Activated CD4-positive, CD25-positive, alpha-beta regulatory T cell (primary cell): ENCODE results near the gene HOXC12.
A peak's percentile ranks its signal among the peaks of the same experiment; 100 is the strongest.

Source experiments
- DNase-seq, 4 experiments: peaks; one replicate each; lab custom pipeline; 2025; lab: John Stamatoyannopoulos, UW

Gene HOXC12

DNA sequence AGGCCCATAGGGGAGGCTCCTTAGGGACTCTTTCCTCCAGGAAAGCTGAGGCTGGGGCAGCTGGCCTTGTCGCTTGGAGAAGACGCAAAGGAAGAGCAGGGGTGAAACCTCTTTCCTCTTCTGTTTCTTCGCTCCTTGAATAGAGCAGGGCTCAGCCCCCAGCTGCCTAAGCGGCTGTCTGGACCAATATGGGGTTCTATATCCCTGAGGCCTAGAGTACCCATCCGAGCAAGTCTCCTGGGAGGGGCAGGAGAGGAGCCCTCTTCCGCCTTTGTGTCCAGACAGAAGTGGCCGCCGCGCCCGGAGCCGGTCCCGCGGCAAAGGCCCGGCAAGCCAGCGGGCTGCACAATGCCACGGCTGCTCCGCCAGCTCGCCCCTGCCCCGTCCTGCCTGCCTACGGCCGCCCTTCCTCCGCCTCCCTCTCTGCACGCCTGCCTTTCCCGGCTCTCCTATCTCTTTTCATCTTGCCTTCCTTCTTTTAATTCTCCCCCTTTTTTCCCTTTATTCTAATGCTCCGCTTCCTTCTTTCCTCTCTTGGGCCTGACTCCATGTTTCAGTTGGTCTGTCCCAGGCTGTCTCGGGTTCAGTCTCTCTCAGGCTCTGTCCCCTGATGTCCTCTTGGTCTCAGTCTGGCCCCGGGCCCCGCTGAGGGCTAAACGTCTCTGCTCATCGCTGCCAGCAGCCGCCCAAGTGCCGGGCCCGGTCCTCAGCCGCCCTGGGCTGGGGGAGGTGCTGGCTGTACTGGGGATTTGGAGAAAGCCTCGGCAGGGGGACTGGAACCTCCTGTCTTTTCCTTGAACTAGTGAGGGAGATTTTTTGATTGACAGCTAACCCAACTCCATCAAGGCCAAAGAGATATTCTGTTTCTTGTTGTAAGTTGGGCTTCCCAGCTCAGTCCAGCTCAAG lies 42.8 kb downstream of the HOXC12 start:
- no peak for DNase-seq

DNA sequence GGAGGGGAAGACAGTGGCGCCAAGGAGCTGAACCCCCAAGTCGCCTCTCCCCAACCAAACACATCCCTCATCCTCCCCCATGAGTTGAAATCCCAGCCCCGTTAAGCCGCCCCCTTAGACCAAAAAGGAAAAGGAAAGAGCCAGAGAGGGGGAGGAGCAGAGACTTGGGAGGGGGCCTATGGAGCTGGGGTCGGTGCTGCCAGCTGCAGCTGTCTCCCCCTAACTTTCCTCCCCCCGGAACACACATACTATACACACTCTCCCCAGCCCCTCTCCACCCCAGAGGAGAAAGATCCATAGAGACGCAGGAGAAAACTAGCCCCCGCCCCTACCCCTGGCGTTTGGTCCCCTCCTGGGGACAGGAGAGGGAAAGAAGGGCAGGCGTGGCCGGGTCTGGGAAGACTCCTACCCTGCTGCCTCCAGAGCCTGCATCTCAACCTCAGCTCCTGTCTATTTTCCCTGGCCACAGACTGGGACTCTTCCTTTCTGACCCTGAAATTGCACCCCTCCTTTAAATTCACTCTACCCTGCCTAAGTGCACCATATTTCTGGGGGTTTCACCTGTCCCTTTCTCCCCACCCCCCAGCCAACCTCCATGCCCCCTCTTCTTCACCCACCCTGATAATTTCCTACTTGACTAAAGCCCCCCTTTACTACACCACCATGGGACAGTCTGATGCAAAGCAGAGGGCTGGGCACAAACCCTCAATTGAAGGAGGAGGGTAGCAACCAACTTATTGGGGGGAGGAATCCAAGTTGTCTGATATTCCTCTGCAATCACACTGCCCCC lies 43.6 kb downstream of the HOXC12 start:
- no peak for DNase-seq

DNA sequence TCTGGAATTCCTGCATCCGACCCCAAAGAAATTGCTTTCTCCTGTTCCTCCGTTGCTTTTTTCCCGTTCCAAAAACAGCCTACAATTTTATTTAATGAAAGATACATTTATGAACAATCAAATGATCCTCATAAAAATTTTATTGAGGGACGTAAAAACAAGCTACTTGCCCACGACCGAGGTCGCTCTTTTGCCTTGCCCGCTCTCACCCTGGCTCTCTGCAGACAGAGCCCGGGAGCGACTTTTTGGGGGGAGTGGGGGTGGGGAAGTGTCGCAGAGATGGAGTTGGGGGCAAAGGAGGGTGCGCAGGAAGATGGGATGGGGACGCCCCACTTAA lies 44.2 kb downstream of the HOXC12 start:
- DNase-seq, result no peak

DNA sequence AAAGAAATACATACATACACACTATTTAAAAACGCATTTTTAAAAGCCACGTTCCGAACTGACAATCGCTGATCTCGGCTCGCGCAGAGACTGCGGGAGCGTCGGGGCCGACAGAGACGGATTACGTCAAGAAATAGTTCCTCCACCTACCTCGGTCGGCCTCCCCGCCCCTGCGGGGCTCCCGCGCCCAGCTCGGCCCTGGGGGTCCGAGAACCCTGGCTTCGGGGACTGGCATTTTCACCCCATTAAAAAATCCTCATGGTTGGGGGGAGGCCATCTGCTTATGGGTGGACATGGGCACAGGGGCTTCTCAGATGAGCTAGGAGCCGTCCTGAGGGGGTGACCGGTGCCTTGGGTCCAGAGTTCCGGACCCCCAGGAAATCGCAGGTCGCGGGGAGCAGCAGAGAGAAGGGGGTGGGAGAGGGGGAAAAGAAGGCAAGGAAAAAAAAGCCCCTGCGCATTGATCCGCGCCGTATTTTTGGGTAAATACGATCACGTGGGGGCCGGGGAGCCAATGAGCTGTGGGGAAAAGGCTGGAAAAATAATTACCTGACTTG lies 44.9 kb downstream of the HOXC12 start:
- no peak for DNase-seq

DNA sequence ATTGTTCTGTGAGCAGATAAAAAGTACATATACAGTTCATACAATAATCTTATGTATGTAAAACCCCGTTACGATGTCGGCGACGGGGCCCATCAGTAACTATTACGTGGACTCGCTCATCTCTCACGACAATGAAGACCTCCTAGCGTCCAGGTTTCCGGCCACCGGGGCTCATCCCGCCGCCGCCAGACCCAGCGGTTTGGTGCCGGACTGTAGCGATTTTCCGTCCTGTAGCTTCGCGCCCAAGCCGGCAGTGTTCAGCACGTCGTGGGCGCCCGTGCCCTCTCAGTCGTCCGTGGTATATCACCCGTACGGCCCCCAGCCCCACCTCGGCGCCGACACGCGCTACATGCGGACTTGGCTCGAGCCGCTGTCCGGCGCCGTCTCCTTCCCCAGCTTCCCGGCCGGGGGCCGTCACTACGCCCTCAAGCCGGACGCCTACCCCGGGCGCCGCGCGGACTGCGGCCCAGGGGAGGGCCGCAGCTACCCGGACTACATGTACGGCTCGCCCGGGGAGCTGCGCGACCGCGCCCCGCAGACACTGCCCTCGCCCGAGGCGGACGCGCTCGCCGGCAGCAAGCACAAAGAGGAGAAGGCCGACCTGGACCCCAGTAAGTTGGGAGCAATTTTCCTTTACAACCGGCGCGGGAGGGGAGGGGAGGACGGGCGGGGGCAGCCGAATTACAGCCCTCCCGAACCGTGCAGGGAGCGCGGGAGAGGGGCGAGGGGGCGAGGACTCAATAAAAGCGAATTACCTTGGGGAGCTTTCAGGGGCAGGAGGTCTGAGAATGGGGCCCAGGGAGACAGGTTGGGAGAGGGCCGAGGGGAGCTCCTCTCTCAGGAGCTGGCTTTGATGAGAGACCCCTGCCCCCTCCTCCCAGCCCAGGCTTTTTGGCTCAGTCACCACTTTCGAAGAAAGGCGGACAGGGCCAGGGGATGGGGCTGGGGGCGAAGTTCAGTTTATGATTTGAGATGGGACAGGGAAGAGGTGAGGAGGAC lies 45.7 kb downstream of the HOXC12 start, which contains the start of gene HOXC9:
Gene HOXC9, plus strand, starts transcription at position 46 of the 999 bp plus-strand sequence. Its CDS starts 28 bp downstream, at position 74.
- DNase-seq, result no peak

DNA sequence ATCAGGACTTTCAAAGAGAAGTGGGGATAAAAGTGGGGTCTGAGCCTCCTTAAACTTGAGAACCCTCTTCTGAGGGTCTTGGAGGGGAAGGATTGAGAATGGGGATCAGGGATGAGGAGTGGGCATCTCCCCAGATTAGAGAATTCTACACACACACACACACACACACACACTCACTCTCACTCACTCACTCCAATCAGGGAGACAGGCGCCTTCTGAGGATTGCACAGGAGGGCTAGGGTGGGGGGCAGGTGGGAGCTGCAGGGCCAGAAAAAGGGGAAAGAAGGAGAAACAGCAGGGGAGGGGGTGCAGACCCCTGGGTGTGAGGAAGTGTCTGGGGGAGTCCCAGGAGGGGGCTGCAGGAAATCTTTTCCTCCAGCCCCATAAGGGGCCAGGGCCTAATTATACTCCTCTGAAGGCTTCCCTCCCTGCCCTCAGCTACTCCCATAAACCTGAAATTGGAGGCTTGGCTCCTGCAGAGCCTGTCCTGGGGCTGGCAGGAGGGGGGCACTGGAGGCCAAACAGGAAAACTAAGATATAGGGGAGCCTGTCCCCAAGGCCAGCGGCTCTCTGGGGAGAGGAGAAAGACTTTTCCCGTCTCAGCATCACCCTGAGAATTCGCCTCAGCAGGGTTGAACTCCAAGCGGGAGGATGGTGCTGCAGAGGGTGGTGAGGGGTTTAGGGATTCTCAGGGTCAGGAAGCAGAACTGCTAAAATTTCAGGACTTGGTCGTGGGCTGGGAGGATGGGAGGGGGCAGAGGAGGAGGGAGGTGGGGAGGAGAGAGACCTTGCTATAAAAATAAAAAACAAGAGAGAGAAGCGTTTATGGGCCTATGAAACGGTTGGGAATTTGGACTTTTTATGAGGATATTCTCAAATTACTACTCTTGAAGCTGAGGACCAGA lies 46.8 kb downstream of the HOXC12 start:
- no peak for DNase-seq

DNA sequence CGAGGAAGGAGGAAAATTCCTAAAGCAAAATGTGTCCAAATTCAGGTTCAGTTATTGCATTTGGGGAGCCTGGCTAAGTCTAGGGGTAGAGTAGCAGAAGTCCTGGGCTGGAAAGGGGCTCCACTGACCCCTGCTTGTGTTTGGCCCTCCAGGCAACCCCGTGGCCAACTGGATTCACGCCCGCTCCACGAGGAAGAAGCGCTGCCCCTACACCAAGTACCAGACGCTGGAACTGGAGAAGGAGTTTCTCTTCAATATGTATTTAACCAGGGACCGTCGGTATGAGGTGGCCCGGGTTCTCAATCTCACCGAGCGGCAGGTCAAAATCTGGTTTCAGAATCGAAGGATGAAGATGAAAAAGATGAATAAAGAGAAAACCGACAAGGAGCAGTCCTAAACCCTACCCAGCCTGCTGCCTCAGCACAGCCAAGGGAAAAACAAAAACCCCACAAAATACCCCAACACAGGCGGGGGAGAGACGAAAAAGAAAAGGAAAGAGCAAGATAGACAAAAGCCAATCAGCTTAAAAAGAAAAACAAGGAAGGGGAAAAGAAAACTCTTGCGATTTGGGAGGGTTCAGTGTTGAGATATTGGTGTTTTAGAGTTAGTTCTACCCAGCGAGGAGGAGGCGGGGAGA lies 47.7 kb downstream of the HOXC12 start:
- no peak for DNase-seq

DNA sequence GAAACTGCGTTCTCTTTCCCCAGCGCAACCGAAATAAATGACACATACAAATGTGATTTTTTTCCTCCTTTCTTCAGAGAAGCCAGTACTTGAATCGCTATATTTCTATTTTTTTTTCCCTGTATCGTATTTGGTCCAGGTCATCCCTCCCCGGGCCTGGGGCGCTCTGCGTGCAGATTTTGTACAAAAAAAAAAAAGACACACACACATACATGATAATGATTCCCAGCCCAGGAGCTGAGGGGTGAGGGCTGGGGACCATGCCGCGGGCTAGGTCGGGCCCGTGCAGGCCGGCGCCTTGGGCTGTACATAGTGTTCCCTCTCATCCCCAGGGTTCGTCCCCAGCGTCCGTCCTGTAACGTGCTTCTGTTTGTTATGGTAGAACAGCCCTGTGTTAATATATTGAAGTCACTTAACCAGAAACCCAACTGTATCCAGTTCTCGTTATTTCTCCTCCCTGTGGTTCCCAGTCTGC lies 48.2 kb downstream of the HOXC12 start:
- no peak for DNase-seq

DNA sequence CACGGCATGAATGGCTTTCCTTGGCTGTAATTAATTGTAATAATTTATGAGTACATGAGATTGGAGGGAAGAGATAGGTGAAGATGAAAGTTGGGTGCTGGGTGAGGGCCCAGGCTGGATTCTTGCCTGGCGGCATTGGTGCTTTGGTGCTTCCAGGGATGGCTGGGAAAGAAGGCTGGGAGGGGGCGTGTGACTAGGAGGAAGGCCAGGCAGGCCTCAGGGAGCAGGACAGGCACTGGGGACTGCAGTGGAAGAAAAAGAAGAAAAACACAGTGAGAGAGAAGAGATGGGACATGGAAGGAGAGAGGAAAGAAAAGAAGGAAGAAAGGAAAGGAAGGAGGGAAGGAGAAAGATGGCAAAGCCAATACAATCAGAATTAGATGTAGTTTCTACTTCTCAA lies 48.9 kb downstream of the HOXC12 start:
- DNase-seq, result no peak

DNA sequence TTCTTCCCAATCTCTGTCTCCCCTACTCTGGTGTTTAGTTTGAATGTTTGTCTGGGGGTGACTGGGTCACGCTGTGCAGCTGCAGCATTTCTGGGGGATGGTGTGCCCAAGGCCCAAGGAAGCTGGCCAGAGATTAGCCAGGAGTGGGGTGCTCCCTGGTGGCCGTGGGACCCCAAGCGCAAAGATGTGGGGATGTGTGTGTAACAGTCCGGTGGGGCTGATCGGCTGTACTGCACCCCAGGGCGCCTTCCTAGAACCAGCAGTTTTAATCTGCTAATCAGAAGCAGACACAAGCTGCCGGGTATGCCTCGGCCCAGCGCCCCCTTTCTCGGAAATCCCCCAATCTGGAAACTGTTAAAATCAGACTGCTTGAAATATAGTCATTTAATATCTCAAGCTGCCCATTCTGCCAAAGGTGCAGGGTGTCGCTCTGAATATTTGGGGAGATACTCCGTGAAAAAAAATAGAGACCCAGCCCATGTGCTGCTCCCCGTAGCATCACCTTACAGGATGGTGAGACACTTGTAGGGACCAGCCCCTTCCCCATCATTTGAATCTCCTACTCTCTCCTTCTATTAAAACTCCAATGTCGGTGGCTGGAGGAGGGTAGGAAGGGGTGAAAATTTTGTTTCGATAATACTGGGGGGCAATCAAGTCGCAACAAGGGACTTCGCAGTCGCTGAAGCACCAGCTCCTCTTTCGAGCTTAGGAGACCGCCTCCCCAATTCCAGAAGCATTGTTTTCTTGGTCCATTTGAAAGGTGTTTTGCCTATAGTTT lies 49.5 kb downstream of the HOXC12 start:
- DNase-seq, result no peak

DNA sequence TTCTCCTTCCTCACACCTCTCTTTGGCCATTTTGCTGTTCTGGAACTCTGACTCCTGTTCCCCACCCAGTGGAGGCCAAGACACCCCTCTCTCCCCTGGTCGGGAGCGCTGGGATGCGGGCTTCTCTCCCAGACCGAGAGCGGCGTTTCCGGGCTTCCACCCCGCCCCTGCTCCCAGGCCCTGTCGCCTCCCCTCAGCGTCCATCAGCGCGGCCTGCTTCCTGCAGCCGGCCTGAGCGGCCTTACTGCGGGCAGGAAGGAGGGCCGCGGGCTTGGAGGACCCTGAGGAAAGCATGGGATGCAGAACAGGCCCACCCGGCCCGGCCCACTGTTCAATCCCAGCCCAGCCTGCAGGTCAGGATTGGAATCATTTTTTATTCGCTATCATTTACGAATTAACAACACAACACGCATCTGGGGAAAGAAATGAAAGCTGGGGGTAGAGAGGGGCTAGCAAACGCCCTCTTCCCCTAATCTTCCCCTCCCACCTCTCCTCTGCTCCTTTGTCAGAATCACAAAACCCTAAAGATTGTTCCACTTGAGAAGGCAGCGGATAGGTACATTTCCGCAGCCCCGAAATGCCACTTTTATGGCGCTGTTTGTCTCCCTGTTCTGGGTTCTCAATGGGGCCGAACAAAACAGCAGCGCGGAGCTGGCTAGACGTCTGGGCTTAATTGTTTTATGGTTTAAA lies 50.3 kb downstream of the HOXC12 start:
- no peak for DNase-seq

DNA sequence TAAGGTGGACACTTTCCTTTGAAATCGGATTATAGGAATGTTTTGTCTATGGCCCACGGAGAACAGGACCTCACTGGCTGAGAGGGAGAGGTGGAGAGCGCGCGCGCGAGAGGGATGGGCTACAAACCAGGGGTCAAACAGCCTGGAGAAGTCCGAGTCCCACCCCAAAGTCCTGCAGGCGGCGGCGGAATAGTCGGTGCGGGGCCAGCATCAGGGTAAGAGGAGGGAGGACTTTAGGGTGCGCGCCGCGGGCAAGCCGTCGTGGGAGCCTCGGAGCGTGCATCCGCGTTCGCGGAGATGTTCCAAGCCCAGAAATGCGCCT lies 50.8 kb downstream of the HOXC12 start:
- no peak for DNase-seq

DNA sequence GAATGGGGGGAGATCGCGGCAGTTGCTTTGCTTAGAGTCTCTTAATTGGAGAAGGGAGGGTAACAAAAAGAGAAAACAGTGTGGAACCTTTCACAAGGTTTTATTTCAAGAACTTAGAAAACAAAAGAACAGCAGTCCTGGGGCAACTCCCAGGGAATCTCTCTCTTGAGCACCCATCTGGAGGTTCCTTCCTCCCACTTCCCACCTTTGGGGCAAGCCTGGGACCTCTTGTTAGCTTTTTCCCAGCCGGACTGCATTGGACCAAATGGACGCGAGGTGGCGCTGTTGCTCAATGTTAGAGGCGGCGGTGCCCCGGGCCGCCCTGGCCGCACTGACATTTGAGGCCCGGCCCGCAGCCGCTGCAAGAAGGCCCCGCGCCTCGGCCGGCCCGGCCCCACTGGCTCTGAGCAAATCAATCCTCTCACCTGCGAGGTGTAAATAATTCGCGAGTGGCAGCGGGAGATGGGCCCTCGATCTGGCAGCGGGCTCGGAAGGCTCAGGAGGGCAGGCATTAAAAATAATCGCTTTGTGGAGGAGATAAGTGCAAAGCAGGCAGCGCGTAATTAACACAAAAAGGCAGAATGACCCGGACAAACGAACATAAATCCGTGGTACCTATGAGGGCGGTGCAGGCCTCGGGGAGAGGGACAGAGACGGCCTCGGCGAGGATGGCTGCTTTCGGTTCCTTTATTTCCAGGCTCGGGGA lies 51.3 kb downstream of the HOXC12 start:
- DNase-seq, result peak; percentile 61 to 83 (median 72)

DNA sequence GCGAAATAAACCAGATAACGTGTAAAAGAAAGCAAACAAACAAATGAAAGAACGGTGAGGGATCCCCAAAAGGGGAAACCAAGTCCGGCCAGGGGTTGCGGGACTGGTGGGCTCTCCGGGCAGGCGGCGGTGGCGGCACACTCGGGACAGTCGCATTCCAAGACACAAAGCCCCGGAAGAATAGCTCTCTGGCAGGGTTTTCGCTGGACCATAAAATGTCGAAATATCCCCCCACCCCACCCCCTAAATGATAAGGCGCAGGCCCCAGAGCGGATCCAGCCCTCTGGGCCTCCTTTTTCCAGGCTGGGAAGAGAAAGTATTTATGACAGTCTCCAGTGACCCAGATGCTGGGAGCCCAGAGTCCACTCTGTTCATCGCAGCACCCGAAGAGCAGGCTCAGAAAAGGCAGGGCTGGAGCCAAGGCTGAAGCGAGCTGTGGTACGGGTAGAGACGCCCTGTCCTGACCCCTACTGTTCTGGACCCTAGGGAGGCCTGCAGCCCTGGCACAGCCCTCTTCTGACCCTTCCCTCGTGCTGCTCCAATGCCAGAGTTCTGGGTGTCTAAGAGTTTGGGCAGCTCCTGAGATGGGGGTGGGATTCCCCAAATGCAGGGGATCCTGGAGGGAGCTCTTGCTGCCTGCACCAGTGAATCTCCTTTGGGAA lies 52.0 kb downstream of the HOXC12 start:
- no peak for DNase-seq

DNA sequence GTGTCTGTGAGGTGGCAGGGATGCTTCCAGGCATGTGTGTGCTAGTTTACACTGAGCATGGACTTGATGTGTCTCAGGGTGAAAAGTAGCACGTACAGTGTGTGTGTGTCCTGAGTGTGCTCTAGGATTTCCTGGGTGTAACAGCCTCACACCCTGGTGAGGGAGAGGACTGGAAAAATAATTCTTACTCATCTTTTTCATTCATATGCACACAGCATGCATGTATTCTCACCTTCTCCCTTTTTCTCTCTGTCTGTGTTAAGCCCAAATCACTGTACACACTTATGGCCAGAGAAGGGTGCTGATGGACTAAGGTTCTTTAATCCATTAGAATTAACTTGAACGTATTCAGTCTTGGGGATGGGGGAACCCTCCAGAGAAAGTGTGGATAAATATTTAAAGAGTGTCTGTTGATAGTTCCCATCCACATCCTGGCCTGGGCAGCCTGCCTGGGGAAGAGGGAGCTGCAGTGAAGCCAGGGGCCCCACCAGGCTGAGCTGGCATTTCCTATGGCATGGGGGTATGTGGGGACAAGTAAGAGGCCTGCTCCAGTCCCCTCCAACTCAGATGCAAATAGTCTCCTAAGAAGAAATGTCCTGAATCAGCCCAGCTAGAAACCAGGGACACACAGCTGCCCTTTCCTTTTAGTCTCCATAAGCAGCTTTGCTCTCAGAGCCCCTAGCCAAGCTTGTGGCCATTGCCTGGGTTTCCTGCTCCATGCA lies 53.0 kb downstream of the HOXC12 start:
- DNase-seq, result no peak

DNA sequence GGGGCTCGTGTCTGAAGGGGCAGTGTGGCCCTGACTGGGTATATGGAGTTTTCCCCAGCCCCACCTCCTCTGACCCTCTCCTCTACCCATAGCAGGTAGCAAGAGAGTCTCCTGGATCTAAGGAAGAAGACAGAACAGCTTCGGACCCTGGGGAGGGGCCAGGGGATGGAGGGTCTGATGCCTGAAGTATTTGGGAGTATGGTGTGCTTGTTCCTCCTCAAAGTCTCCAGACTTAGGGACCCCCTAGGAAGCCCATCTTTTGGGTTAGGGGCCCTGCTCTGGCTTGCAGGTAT lies 53.5 kb downstream of the HOXC12 start:
- DNase-seq, result no peak
